Panc1 (cell line): Measurements from ENCODE around the gene CA12. TPM values are rescaled to one million over a fixed set of nuclear protein-coding genes. Genes with fewer than 3 reads are reported as not detected.

ENCODE experiments used
- ATAC-seq: fragments of 200-7000 bp; cut with Tn5 transposase; 2 replicates; pipeline ENCODE4 v1.9.1; 2020; ENCODE audit warnings: mild to moderate bottlenecking, moderate library complexity
- BruUV-seq: library from RNA; stranded (reverse); fragments of 400-500 nt; replicated peaks from 2 replicates; lab custom pipeline; 2021; lab: Mats Ljungman, UMichigan
- CTCF ChIA-PET: fragments of 300-600 bp; sonication (Branson Sonifier 250); formaldehyde crosslinking; loops from one replicate; lab custom pipeline; 2022; ENCODE audit warnings: antibody characterized with exemption; lab: Charles Lee
- POLR2A ChIA-PET: fragments of 300-600 bp; sonication (Branson Sonifier 250); formaldehyde crosslinking; loops from one replicate; lab custom pipeline; 2022; ENCODE audit warnings: antibody characterized with exemption; lab: Charles Lee
- DNase-seq: peaks from one replicate; pipeline ENCODE4 v3.0.0-alpha.2; 2010; ENCODE audit warnings: low read depth, low spot score
- H3K27ac ChIP-seq: 2 replicates; pipeline ENCODE4 v1.5.1; 2011; ENCODE audit warnings: mild to moderate bottlenecking, low read length, inconsistent platforms
- H3K27me3 ChIP-seq: fragments of 200-500 bp; sonication (Bioruptor generic); 2 replicates; pipeline ENCODE4 v1.6.0; 2014; ENCODE audit warnings: low read length, inconsistent platforms; ENCODE audit not compliant: control insufficient read depth, insufficient read depth
- H3K36me3 ChIP-seq: fragments of 200-500 bp; sonication (Bioruptor generic); 2 replicates; pipeline ENCODE4 v1.5.1; 2014; ENCODE audit warnings: inconsistent platforms, mild to moderate bottlenecking, low read length, moderate library complexity; ENCODE audit not compliant: control insufficient read depth, insufficient read depth
- H3K4me1 ChIP-seq: 2 replicates; pipeline ENCODE4 v1.5.1; 2011; ENCODE audit warnings: inconsistent platforms, mild to moderate bottlenecking, low read length, moderate library complexity; ENCODE audit not compliant: control insufficient read depth, insufficient read depth
- H3K4me3 ChIP-seq, 2 experiments: 2 replicates each; pipeline ENCODE4 v1.5.1; 2011 to 2012; ENCODE audit warnings: low read depth in 2 of 2, low read length in 2 of 2, mild to moderate bottlenecking in 2 of 2, inconsistent platforms in 1 of 2, moderate library complexity in 1 of 2
- H3K9me3 ChIP-seq: fragments of 200-500 bp; sonication (Bioruptor generic); 2 replicates; pipeline ENCODE4 v1.5.1; 2014; ENCODE audit warnings: low read depth, mild to moderate bottlenecking, inconsistent platforms, low read length, moderate library complexity; ENCODE audit not compliant: control insufficient read depth, insufficient read depth
- POLR2AphosphoS5 ChIP-seq: IDR thresholded peaks from 2 replicates; pipeline ENCODE4 v1.6.1; 2012; ENCODE audit warnings: mild to moderate bottlenecking, low read depth, low read length, moderate library complexity
- REST ChIP-seq, 2 experiments: IDR thresholded peaks; 2 replicates each; pipeline ENCODE4 v1.6.1; 2011 to 2012; ENCODE audit warnings: low read depth in 2 of 2, control low read depth in 1 of 2, low read length in 1 of 2, mild to moderate bottlenecking in 1 of 2, moderate library complexity in 1 of 2; ENCODE audit not compliant: insufficient read depth in 1 of 2
- SIN3A ChIP-seq: IDR thresholded peaks from 2 replicates; pipeline ENCODE4 v1.6.1; 2012; ENCODE audit warnings: low read depth, mild to moderate bottlenecking, low read length, moderate library complexity, borderline replicate concordance; ENCODE audit not compliant: insufficient read depth
- TCF7L2 ChIP-seq: IDR thresholded peaks from 2 replicates; pipeline ENCODE4 v1.6.1; 2011; ENCODE audit warnings: mild to moderate bottlenecking, low read depth, low read length, inconsistent platforms
- in situ Hi-C: cut with HindIII; loops from 2 replicates; pipeline ENCODE4 v1.10.0; 2016; ENCODE audit warnings: low sequenced_read_pairs, low pct_unique_long_range_greater_than_20kb
- intact Hi-C: fragments of 100-400 bp; cut with micrococcal nuclease; formaldehyde crosslinking; loops from one replicate; pipeline ENCODE4 v1.10.0; 2022; ENCODE audit not compliant: unreplicated experiment
- total RNA-seq: library from RNA; stranded (reverse); gene quantifications from one replicate; pipeline ENCODE4 v1.2.1, GENCODE V29; 2021; ENCODE audit not compliant: unreplicated experiment
- TF ChIP-seq, protein P1 (sequence below): fragments of 450-650 bp; IDR thresholded peaks from 2 replicates; pipeline ENCODE4 v1.5.1; 2017; ENCODE audit warnings: mild to moderate bottlenecking

The CA12 gene
- total RNA-seq, 1 experiment from 2014 or later, result 0.74 TPM

DNA sequence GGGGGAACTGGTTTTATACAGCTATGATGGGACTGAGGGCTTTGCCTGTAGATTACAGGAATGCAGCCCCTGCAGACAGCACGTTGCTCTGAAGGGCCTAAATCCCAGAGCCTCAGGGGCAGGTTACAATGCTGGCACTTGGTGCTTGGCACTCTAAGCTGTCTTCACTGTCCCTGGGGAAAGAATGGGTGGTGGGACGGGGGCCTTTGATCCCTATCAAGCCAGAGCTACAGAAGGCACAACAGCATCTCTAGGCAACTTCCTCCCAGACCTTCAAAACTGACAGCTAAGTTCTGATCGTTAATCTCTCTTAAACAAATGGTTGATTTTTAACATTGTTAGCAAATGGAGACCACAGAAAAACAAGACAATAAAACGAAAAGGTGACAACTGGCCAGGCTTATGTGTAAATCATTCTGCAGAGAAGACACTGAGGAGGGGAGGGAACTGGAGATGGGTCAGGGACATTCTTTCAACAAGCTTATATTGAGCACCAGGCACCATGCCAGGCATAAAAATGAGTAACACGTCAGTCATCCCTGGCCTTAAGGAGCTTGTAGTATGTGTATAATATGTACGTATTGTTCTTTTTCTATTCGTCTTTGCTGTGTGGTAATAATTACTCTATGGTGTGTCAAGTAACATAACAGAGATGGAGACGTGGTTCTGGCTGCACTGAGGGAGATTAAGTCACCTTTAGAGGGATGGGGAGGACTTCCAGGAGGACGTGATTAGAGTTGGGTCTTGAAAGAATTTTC lies 49.1 kb downstream of the CA12 start:
- Histone ChIP-seq H3K4me3 (no peak overlapping the region), H3K9me3 (no peaks in the 10 kb centered on the region), H3K27me3 (no peaks in the 10 kb centered on the region), H3K36me3 (no peaks in the 10 kb centered on the region), H3K27ac (no peak overlapping the region), H3K4me1 (no peaks in the 10 kb centered on the region)
- DNase-seq (peak; percentile 54), ATAC-seq (peak; percentile 56)
- TF ChIP-seq REST (IDR thresholded peaks at IDR 0.05; ENCODE audit: insufficient read depth in 1 of 2, low read depth in 2 of 2, low read length in 1 of 2), result no peak
- TF ChIP-seq TCF7L2, result no peak
- no peak for TF ChIP-seq SIN3A
- BruUV-seq, result no TSS peak
- ChIA-PET POLR2A (interaction anchor here (0.5 to 0.6 kb wide), 2 partner anchors 69 to 215 kb away, joined by 3 to 11 read pairs; no protein-coding TSS in a partner anchor), CTCF (no interaction called here)
- in situ Hi-C loops, result no loop called here
- intact Hi-C loops, result no loop called here

- CTCF ChIA-PET, result no interaction called here
- POLR2A ChIA-PET, result no interaction called here
- no peaks in the 10 kb centered on the region for H3K36me3 ChIP-seq
- ATAC-seq (no peak), DNase-seq (no peak)
- H3K27me3 ChIP-seq, result no peaks in the 10 kb centered on the region
- in situ Hi-C loops, result no loop called here
- intact Hi-C loops, result no loop called here
- H3K9me3 ChIP-seq, result no peaks in the 10 kb centered on the region
- H3K4me1 ChIP-seq, result no peaks in the 10 kb centered on the region
- no peak overlapping the region for H3K4me3 ChIP-seq
- H3K27ac ChIP-seq, result no peak overlapping the region
- no TSS peak for BruUV-seq
- TF ChIP-seq POLR2AphosphoS5 (no peak), TCF7L2 (no peak), REST (IDR thresholded peaks at IDR 0.05; ENCODE audit: insufficient read depth in 1 of 2, low read depth in 2 of 2, low read length in 1 of 2) (no peak), SIN3A (no peak)
- TF ChIP-seq, protein P1, sequence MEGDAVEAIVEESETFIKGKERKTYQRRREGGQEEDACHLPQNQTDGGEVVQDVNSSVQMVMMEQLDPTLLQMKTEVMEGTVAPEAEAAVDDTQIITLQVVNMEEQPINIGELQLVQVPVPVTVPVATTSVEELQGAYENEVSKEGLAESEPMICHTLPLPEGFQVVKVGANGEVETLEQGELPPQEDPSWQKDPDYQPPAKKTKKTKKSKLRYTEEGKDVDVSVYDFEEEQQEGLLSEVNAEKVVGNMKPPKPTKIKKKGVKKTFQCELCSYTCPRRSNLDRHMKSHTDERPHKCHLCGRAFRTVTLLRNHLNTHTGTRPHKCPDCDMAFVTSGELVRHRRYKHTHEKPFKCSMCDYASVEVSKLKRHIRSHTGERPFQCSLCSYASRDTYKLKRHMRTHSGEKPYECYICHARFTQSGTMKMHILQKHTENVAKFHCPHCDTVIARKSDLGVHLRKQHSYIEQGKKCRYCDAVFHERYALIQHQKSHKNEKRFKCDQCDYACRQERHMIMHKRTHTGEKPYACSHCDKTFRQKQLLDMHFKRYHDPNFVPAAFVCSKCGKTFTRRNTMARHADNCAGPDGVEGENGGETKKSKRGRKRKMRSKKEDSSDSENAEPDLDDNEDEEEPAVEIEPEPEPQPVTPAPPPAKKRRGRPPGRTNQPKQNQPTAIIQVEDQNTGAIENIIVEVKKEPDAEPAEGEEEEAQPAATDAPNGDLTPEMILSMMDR, result no peak
Observed at GRCh38 chr15:63331456-63331855, 50.2 kb downstream of the CA12 start.
